ENCODE data around the gene MRPL40. TPM values are rescaled to one million over a fixed set of nuclear protein-coding genes. Genes with fewer than 3 reads are reported as not detected.
A peak's percentile ranks its signal among the peaks of the same experiment; 100 is the strongest.
"Not testable (repeated sequence)": the region's sequence is repeated elsewhere in the genome, so short reads cannot be mapped to it uniquely, and the experiment has no call there.

The MRPL40 gene
- total and polyA plus RNA-seq, 9 donors, result 25.6 to 40.2 (median 28.6) TPM

- not testable (repeated sequence) for H3K27me3 ChIP-seq (ENCODE audit: control insufficient read depth, insufficient read depth, low read length); H3K4me1 ChIP-seq (ENCODE audit: control insufficient read depth, insufficient read depth, low read length); H3K9me3 ChIP-seq (replicated peaks; ENCODE audit: control insufficient read depth, low read depth, low read length); DNase-seq; H3K27ac ChIP-seq (ENCODE audit: low read length); H3K4me3 ChIP-seq (ENCODE audit: low read length)
- WGBS (ENCODE audit: insufficient coverage), result no CpG with 5 or more reads among the region's 9 CpGs
- H3K36me3 ChIP-seq (ENCODE audit: control insufficient read depth, insufficient read depth, low read length), result peaks cover 42% of the 10 kb centered on the region
Measured at GRCh38 chr22:19436444-19437161, 4.3 kb downstream of the MRPL40 start.

- Histone ChIP-seq H3K9me3 (replicated peaks; ENCODE audit: control insufficient read depth, low read depth, low read length) (no peaks in the 10 kb centered on the region), H3K27ac (ENCODE audit: low read length) (no peak overlapping the region), H3K27me3 (ENCODE audit: control insufficient read depth, insufficient read depth, low read length) (no peaks in the 10 kb centered on the region), H3K4me1 (ENCODE audit: control insufficient read depth, insufficient read depth, low read length) (peaks cover 3% of the 10 kb centered on the region), H3K4me3 (ENCODE audit: low read length) (no peak overlapping the region), H3K36me3 (ENCODE audit: control insufficient read depth, insufficient read depth, low read length) (peaks cover 53% of the 10 kb centered on the region)
- DNase-seq, result no peak
- 80% methylated on average over 2 of the region's 7 CpGs for WGBS (ENCODE audit: insufficient coverage)
Measured at GRCh38 chr22:19438298-19438697, 6.0 kb downstream of the MRPL40 start.

- 82% methylated on average over 5 of the region's 8 CpGs for WGBS (ENCODE audit: insufficient coverage)
- Histone ChIP-seq H3K4me3 (ENCODE audit: low read length) (no peak overlapping the region), H3K9me3 (replicated peaks; ENCODE audit: control insufficient read depth, low read depth, low read length) (no peaks in the 10 kb centered on the region), H3K27me3 (ENCODE audit: control insufficient read depth, insufficient read depth, low read length) (no peaks in the 10 kb centered on the region), H3K36me3 (ENCODE audit: control insufficient read depth, insufficient read depth, low read length) (peaks cover 50% of the 10 kb centered on the region), H3K4me1 (ENCODE audit: control insufficient read depth, insufficient read depth, low read length) (no peaks in the 10 kb centered on the region), H3K27ac (ENCODE audit: low read length) (no peak overlapping the region)
- no peak for DNase-seq
Measured at GRCh38 chr22:19440411-19441195, 8.3 kb downstream of the MRPL40 start.

GRCh38 chr22:19442166-19442565 is 9.8 kb downstream of the MRPL40 start:
- WGBS (ENCODE audit: insufficient coverage), result 96% methylated on average over 2 of the region's 2 CpGs
- Histone ChIP-seq H3K4me3 (ENCODE audit: low read length) (no peak overlapping the region), H3K9me3 (replicated peaks; ENCODE audit: control insufficient read depth, low read depth, low read length) (no peaks in the 10 kb centered on the region), H3K27me3 (ENCODE audit: control insufficient read depth, insufficient read depth, low read length) (no peaks in the 10 kb centered on the region), H3K4me1 (ENCODE audit: control insufficient read depth, insufficient read depth, low read length) (peaks cover 7% of the 10 kb centered on the region), H3K27ac (ENCODE audit: low read length) (no peak overlapping the region), H3K36me3 (ENCODE audit: control insufficient read depth, insufficient read depth, low read length) (peaks cover 40% of the 10 kb centered on the region)
- no peak for DNase-seq

- H3K4me1 ChIP-seq (ENCODE audit: control insufficient read depth, insufficient read depth, low read length), result peaks cover 15% of the 10 kb centered on the region
- DNase-seq, result no peak
- H3K27me3 ChIP-seq (ENCODE audit: control insufficient read depth, insufficient read depth, low read length), result no peaks in the 10 kb centered on the region
- peaks cover 38% of the 10 kb centered on the region for H3K36me3 ChIP-seq (ENCODE audit: control insufficient read depth, insufficient read depth, low read length)
- H3K27ac ChIP-seq (ENCODE audit: low read length), result no peak overlapping the region
- 79% methylated on average over 5 of the region's 7 CpGs for WGBS (ENCODE audit: insufficient coverage)
- H3K4me3 ChIP-seq (ENCODE audit: low read length), result no peak overlapping the region
- H3K9me3 ChIP-seq (replicated peaks; ENCODE audit: control insufficient read depth, low read depth, low read length), result no peaks in the 10 kb centered on the region
Measured at GRCh38 chr22:19443544-19444211, 11.3 kb downstream of the MRPL40 start.

GRCh38 chr22:19445279-19445982 is 13.1 kb downstream of the MRPL40 start:
- Histone ChIP-seq H3K36me3 (ENCODE audit: control insufficient read depth, insufficient read depth, low read length) (peaks cover 44% of the 10 kb centered on the region), H3K4me1 (ENCODE audit: control insufficient read depth, insufficient read depth, low read length) (peaks cover 18% of the 10 kb centered on the region)
- H3K4me3 ChIP-seq (ENCODE audit: low read length); DNase-seq; H3K27me3 ChIP-seq (ENCODE audit: control insufficient read depth, insufficient read depth, low read length); H3K27ac ChIP-seq (ENCODE audit: low read length); H3K9me3 ChIP-seq (replicated peaks; ENCODE audit: control insufficient read depth, low read depth, low read length): not testable (repeated sequence)
- no CpG with 5 or more reads among the region's 9 CpGs for WGBS (ENCODE audit: insufficient coverage)

- DNase-seq, result no peak
- H3K4me1 ChIP-seq (ENCODE audit: control insufficient read depth, insufficient read depth, low read length), result peaks cover 18% of the 10 kb centered on the region
- H3K4me3 ChIP-seq (ENCODE audit: low read length), result peak overlapping the region; percentile 80
- H3K27me3 ChIP-seq (ENCODE audit: control insufficient read depth, insufficient read depth, low read length), result no peaks in the 10 kb centered on the region
- WGBS (ENCODE audit: insufficient coverage), result 42% methylated on average over 12 of the region's 22 CpGs
- no peaks in the 10 kb centered on the region for H3K9me3 ChIP-seq (replicated peaks; ENCODE audit: control insufficient read depth, low read depth, low read length)
- peaks cover 45% of the 10 kb centered on the region for H3K36me3 ChIP-seq (ENCODE audit: control insufficient read depth, insufficient read depth, low read length)
- H3K27ac ChIP-seq (ENCODE audit: low read length), result peak overlapping the region; percentile 71
Measured at GRCh38 chr22:19446603-19447329, 14.4 kb downstream of the MRPL40 start.

- H3K27ac ChIP-seq (ENCODE audit: low read length), result peak within 1 kb of the TSS; percentile 89
- peak within 1 kb of the TSS; percentile 80 for H3K4me3 ChIP-seq (ENCODE audit: low read length)
- peak; percentile 98 for DNase-seq
- WGBS (ENCODE audit: insufficient coverage), result under 1% methylated on average over 86 of the region's 92 CpGs
- no peaks in the 10 kb centered on the region for H3K27me3 ChIP-seq (ENCODE audit: control insufficient read depth, insufficient read depth, low read length)
- peaks cover 18% of the 10 kb centered on the region for H3K4me1 ChIP-seq (ENCODE audit: control insufficient read depth, insufficient read depth, low read length)
- no peaks in the 10 kb centered on the region for H3K9me3 ChIP-seq (replicated peaks; ENCODE audit: control insufficient read depth, low read depth, low read length)
- peaks cover 44% of the 10 kb centered on the region for H3K36me3 ChIP-seq (ENCODE audit: control insufficient read depth, insufficient read depth, low read length)
Measured at GRCh38 chr22:19447330-19448075, 15.2 kb downstream of the MRPL40 start, which contains the start of gene C22orf39. Gene C22orf39 (minus strand): TSS chr22:19447711. CDS start chr22:19447688, 23 bp downstream.

GRCh38 chr22:19448076-19448607 is 15.8 kb downstream of the MRPL40 start:
- Histone ChIP-seq H3K4me3 (ENCODE audit: low read length) (peak overlapping the region; percentile 80), H3K4me1 (ENCODE audit: control insufficient read depth, insufficient read depth, low read length) (peaks cover 18% of the 10 kb centered on the region), H3K9me3 (replicated peaks; ENCODE audit: control insufficient read depth, low read depth, low read length) (no peaks in the 10 kb centered on the region), H3K27me3 (ENCODE audit: control insufficient read depth, insufficient read depth, low read length) (no peaks in the 10 kb centered on the region), H3K36me3 (ENCODE audit: control insufficient read depth, insufficient read depth, low read length) (peaks cover 47% of the 10 kb centered on the region), H3K27ac (ENCODE audit: low read length) (peak overlapping the region; percentile 89)
- DNase-seq, result peak; percentile 84
- WGBS (ENCODE audit: insufficient coverage), result 4% methylated on average over 11 of the region's 14 CpGs
